Thoracic aorta endothelial cell (primary cell): ENCODE results near the gene SEZ6L2. TPM values are rescaled to one million over a fixed set of nuclear protein-coding genes. Genes with fewer than 3 reads are reported as not detected.

Source experiments
- total RNA-seq: library from RNA; depleted of rRNA; stranded (reverse); fragments of >200 nt; gene quantifications from 2 replicates; pipeline ENCODE4 v1.2.3, GENCODE V29; 2012

SEZ6L2 gene
- total RNA-seq, result 1.2 and 1.4 TPM in 2 replicates

GRCh38 chr16:29899516-29900101 is at the start of gene SEZ6L2:
TSS of gene SEZ6L2 (minus strand) at chr16:29899550. CDS start at chr16:29899019, 531 bp downstream.

GRCh38 chr16:29925781-29926710 is 26.7 kb upstream of the SEZ6L2 start, which contains the start of gene KCTD13:
TSS of gene KCTD13 (minus strand) at chr16:29926226. CDS start at chr16:29926033, 193 bp downstream.

GRCh38 chr16:29900102-29900887 is 945 bp upstream of the SEZ6L2 start, which contains the start of gene ASPHD1:
TSS of gene ASPHD1 (plus strand) at chr16:29900488. CDS start at chr16:29900972, 484 bp downstream.

GRCh38 chr16:29862884-29863668 is 36.3 kb downstream of the SEZ6L2 start, which contains the start of gene CDIPT:
TSS of gene CDIPT (minus strand) at chr16:29863226. CDS start at chr16:29862857, 369 bp downstream.

Other genes with a start within 250 kb of the SEZ6L2 start
- not detected in 2 replicates for gene SPN, start 236.3 kb downstream of the SEZ6L2 start, total RNA-seq
- 0.07 TPM in 1 of 2 replicates, not detected in the other for gene QPRT, start 220.4 kb downstream of the SEZ6L2 start, total RNA-seq
- not detected in 2 replicates for gene C16orf54, start 153.6 kb downstream of the SEZ6L2 start, total RNA-seq
- gene ZG16, start 121.3 kb downstream of the SEZ6L2 start, total RNA-seq, result not detected in 2 replicates
- gene KIF22, start 108.8 kb downstream of the SEZ6L2 start, total RNA-seq, result 58.8 and 85.1 TPM in 2 replicates
- gene MAZ, start 93.0 kb downstream of the SEZ6L2 start, total RNA-seq, result 191 and 192 TPM in 2 replicates
- gene PRRT2, start 87.4 kb downstream of the SEZ6L2 start, total RNA-seq, result 1.3 and 1.8 TPM in 2 replicates
- 25.6 and 26.3 TPM in 2 replicates for gene PAGR1, start 83.4 kb downstream of the SEZ6L2 start, total RNA-seq
- 153 and 184 TPM in 2 replicates for gene MVP, start 79.1 kb downstream of the SEZ6L2 start, total RNA-seq
- 52.1 and 73.6 TPM in 2 replicates for gene CDIPT, start 36.3 kb downstream of the SEZ6L2 start, total RNA-seq
- 0.93 TPM in 2 replicates for gene ASPHD1, start 938 bp upstream of the SEZ6L2 start, total RNA-seq
- 10.5 and 11.6 TPM in 2 replicates for gene KCTD13, start 26.7 kb upstream of the SEZ6L2 start, total RNA-seq
- gene TMEM219, start 62.5 kb upstream of the SEZ6L2 start, total RNA-seq, result 55.5 and 59.8 TPM in 2 replicates
- gene TAOK2, start 74.3 kb upstream of the SEZ6L2 start, total RNA-seq, result 91.9 and 96.3 TPM in 2 replicates
- 7.3 and 8.1 TPM in 2 replicates for gene HIRIP3, start 96.1 kb upstream of the SEZ6L2 start, total RNA-seq
- gene INO80E, start 96.7 kb upstream of the SEZ6L2 start, total RNA-seq, result 37.9 and 42.9 TPM in 2 replicates
- gene DOC2A, start 111.5 kb upstream of the SEZ6L2 start, total RNA-seq, result 0.13 and 0.22 TPM in 2 replicates
- not detected in 2 replicates for gene C16orf92, start 123.6 kb upstream of the SEZ6L2 start, total RNA-seq
- gene TLCD3B, start 131.7 kb upstream of the SEZ6L2 start, total RNA-seq, result 0.07 and 0.13 TPM in 2 replicates
- gene ALDOA, start 166.2 kb upstream of the SEZ6L2 start, total RNA-seq, result 921 and 974 TPM in 2 replicates
- gene PPP4C, start 176.4 kb upstream of the SEZ6L2 start, total RNA-seq, result 193 and 211 TPM in 2 replicates
- gene TBX6, start 192.4 kb upstream of the SEZ6L2 start, total RNA-seq, result 0.14 and 0.27 TPM in 2 replicates
- 10.3 and 10.9 TPM in 2 replicates for gene YPEL3, start 196.7 kb upstream of the SEZ6L2 start, total RNA-seq
- gene GDPD3, start 214.0 kb upstream of the SEZ6L2 start, total RNA-seq, result 1.7 and 2.0 TPM in 2 replicates
- gene MAPK3, start 223.7 kb upstream of the SEZ6L2 start, total RNA-seq, result 46.5 and 58.0 TPM in 2 replicates